ENCODE data around the gene ERCC6.

The ERCC6 gene

DNA sequence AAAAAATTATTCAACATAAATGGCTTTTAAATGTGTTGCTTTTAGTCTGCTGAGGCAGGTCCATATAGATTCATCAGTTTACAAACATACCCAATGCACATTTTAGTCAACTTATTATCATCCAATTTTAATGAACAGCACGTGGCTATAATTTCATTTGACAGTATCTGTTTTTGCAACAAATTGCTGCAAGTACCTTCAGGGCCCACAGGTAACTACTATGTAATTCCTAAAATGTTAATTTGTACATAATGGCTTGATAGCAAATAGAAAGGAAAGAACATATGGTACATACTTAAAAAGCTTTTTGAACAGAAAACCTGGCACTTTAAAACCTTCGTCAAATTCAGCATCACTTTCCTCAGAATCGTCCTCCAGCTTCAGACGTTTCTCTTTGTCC, 33.3 kb downstream of the ERCC6 start:
- Histone ChIP-seq H3K79me2 (ENCODE audit: insufficient read depth, low read length) (no peaks in the 10 kb centered on the region), H3K36me3 (ENCODE audit: low read length) (no peaks in the 10 kb centered on the region), H4K20me1 (ENCODE audit: low read depth, low read length) (no peaks in the 10 kb centered on the region), H3K4me3 (ENCODE audit: insufficient read depth, low read length, poor library complexity, severe bottlenecking) (no peak overlapping the region), H3K27ac (ENCODE audit: low read depth, low read length) (no peak overlapping the region), H3K9ac (ENCODE audit: low read length) (no peak overlapping the region), H3K9me2 (replicated peaks; ENCODE audit: insufficient read depth, low read length) (no peaks in the 10 kb centered on the region), H3K9me3 (ENCODE audit: insufficient read depth, low read length) (no peaks in the 10 kb centered on the region), H3K27me3 (ENCODE audit: low read length) (no peaks in the 10 kb centered on the region), H2AFZ (ENCODE audit: low read depth, low read length, severe bottlenecking) (no peak overlapping the region), H3F3A (ENCODE audit: insufficient read depth) (no peaks in the 10 kb centered on the region), H3K4me2 (ENCODE audit: low read depth, low read length, poor library complexity, severe bottlenecking) (no peak overlapping the region)
- TF ChIP-seq, protein P1, sequence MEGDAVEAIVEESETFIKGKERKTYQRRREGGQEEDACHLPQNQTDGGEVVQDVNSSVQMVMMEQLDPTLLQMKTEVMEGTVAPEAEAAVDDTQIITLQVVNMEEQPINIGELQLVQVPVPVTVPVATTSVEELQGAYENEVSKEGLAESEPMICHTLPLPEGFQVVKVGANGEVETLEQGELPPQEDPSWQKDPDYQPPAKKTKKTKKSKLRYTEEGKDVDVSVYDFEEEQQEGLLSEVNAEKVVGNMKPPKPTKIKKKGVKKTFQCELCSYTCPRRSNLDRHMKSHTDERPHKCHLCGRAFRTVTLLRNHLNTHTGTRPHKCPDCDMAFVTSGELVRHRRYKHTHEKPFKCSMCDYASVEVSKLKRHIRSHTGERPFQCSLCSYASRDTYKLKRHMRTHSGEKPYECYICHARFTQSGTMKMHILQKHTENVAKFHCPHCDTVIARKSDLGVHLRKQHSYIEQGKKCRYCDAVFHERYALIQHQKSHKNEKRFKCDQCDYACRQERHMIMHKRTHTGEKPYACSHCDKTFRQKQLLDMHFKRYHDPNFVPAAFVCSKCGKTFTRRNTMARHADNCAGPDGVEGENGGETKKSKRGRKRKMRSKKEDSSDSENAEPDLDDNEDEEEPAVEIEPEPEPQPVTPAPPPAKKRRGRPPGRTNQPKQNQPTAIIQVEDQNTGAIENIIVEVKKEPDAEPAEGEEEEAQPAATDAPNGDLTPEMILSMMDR (IDR thresholded peaks at IDR 0.05; ENCODE audit: insufficient read depth, low read length, poor library complexity, severe bottlenecking): no peak
- TF ChIP-seq EZH2phosphoT487 (conservative IDR thresholded peaks at IDR 0.05; ENCODE audit: low read length): no peak

DNA sequence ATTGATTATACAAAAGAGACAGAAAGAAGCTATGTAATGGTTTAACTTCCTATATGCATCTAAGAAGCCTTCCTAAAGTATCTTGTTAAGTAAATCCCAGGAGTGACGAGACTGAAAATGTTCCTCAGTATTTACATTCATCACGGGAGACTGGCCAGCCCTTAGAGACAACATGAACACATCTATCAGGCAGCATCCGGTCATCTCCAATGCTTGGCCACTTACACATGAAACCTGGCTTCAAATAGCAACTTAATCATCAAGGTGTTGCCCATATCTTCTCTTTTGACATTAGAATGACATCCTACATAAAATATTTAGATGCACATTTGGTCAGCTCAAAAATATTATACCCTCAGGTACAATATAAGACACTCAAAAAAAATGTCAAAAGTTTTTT, 33.8 kb downstream of the ERCC6 start:
- Histone ChIP-seq H3K9me2 (replicated peaks; ENCODE audit: insufficient read depth, low read length) (no peaks in the 10 kb centered on the region), H4K20me1 (ENCODE audit: low read depth, low read length) (no peaks in the 10 kb centered on the region), H3K4me3 (ENCODE audit: insufficient read depth, low read length, poor library complexity, severe bottlenecking) (no peak overlapping the region), H3K27ac (ENCODE audit: low read depth, low read length) (no peak overlapping the region), H3F3A (ENCODE audit: insufficient read depth) (no peaks in the 10 kb centered on the region), H3K4me2 (ENCODE audit: low read depth, low read length, poor library complexity, severe bottlenecking) (no peak overlapping the region), H3K36me3 (ENCODE audit: low read length) (no peaks in the 10 kb centered on the region), H3K9me3 (ENCODE audit: insufficient read depth, low read length) (no peaks in the 10 kb centered on the region), H3K79me2 (ENCODE audit: insufficient read depth, low read length) (no peaks in the 10 kb centered on the region), H3K27me3 (ENCODE audit: low read length) (no peaks in the 10 kb centered on the region), H2AFZ (ENCODE audit: low read depth, low read length, severe bottlenecking) (no peak overlapping the region), H3K9ac (ENCODE audit: low read length) (no peak overlapping the region)
- TF ChIP-seq EZH2phosphoT487 (conservative IDR thresholded peaks at IDR 0.05; ENCODE audit: low read length): no peak
- TF ChIP-seq, protein P1 (IDR thresholded peaks at IDR 0.05; ENCODE audit: insufficient read depth, low read length, poor library complexity, severe bottlenecking): no peak

DNA sequence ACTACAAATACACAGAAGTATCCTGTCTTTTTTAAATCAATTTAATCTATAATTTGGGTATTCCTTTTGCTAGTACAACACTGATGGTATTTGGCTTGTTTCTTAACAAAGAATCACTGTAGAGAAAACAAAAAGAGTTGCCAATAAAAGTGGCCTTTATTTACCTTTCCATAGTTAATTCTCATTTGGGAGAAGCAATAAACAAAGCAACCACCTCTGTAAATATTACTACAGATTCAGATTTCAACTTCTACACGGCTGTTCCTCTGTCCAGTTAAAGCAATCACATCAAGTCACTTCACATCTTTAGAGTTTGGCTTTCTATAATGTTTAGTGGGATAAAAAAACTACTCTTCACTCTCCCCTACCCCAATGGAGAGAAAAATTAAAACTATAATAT, 34.4 kb downstream of the ERCC6 start:
- Histone ChIP-seq H3K4me2 (ENCODE audit: low read depth, low read length, poor library complexity, severe bottlenecking) (no peak overlapping the region), H3K4me3 (ENCODE audit: insufficient read depth, low read length, poor library complexity, severe bottlenecking) (no peak overlapping the region), H3K9me3 (ENCODE audit: insufficient read depth, low read length) (no peaks in the 10 kb centered on the region), H3K27ac (ENCODE audit: low read depth, low read length) (no peak overlapping the region), H3F3A (ENCODE audit: insufficient read depth) (no peaks in the 10 kb centered on the region), H3K9ac (ENCODE audit: low read length) (no peak overlapping the region), H3K27me3 (ENCODE audit: low read length) (no peaks in the 10 kb centered on the region), H3K36me3 (ENCODE audit: low read length) (peaks cover 3% of the 10 kb centered on the region; the same call in 1 of the 2 replicates), H3K9me2 (replicated peaks; ENCODE audit: insufficient read depth, low read length) (no peaks in the 10 kb centered on the region), H3K79me2 (ENCODE audit: insufficient read depth, low read length) (no peaks in the 10 kb centered on the region), H4K20me1 (ENCODE audit: low read depth, low read length) (no peaks in the 10 kb centered on the region), H2AFZ (ENCODE audit: low read depth, low read length, severe bottlenecking) (no peak overlapping the region)
- TF ChIP-seq, protein P1 (IDR thresholded peaks at IDR 0.05; ENCODE audit: insufficient read depth, low read length, poor library complexity, severe bottlenecking): no peak
- TF ChIP-seq EZH2phosphoT487 (conservative IDR thresholded peaks at IDR 0.05; ENCODE audit: low read length): no peak
